HEK293T (cell line): Measurements from ENCODE around the gene ZNF219.

Source experiments
- BHLHE40 ChIP-seq: fragments of 450-650 bp; IDR thresholded peaks from 2 replicates; pipeline ENCODE4 v1.6.1; 2016; ENCODE audit warnings: mild to moderate bottlenecking, moderate library complexity, borderline replicate concordance
- FOXK2 ChIP-seq: fragments of 450-650 bp; IDR thresholded peaks from 2 replicates; pipeline ENCODE4 v1.6.1; 2016; ENCODE audit warnings: mild to moderate bottlenecking
- SP1 ChIP-seq: fragments of 450-650 bp; IDR thresholded peaks from 2 replicates; pipeline ENCODE4 v1.6.1; 2017

DNA sequence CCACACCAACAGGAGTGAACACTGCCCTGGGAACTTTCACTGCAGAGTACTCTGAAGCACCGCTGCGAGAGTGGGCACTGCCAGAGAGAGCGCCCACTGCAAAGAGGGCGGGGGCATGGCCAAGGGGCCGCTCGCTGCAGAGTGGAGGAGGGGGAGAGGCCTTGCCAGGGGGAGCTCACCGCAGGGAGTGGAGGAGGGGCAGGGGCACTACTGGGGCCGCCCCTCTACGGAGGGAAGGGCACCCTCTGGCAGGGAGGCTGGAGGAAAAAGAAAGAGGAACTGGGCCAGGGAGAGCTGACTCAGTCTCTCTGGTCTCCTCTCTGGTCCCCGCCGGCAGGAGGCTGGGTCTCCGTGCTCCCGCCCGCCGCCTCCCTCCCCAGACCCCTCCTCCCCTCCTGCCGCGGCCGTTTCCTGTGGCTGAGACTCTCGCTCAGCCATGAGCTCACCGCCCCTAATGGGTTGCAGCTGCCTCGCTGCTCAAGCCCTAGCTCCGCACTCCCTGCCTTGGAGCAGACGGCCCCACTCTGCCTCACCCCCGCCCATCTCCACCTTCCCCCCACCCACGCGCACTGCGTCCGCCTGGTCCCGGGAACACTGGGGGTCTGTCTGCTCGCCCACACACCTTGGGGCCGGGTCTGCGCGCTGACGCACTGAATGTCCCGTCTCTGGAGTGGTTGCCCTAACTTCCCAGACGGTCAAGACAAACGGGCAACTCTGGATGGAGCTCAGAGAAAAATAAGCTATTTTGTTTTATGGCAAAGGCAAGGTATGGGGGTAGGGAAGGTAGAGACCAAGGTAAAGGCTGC is 27.0 kb downstream of the ZNF219 start:
- TF ChIP-seq BHLHE40: no peak
- TF ChIP-seq SP1: no peak
- no peak for TF ChIP-seq FOXK2
